Ascending aorta (tissue), 2 donors: ENCODE results near the gene ALG12. TPM values are rescaled to one million over a fixed set of nuclear protein-coding genes. Genes with fewer than 3 reads are reported as not detected.

Experiments used
- DNase-seq, 2 donors: peaks; one replicate each; pipeline ENCODE4 v3.0.0-alpha.2; 2019; ENCODE audit warnings: low spot score in 2 of 2
- H3K27ac ChIP-seq, 2 donors: fragments of 200-600 bp; sonication (generic); one replicate each; pipeline ENCODE4 v1.5.1; 2016 to 2017; ENCODE audit warnings: mild to moderate bottlenecking in 1 of 2
- H3K27me3 ChIP-seq: fragments of 200-600 bp; sonication (generic); one replicate; pipeline ENCODE4 v1.5.1; 2017
- H3K36me3 ChIP-seq, 2 donors: fragments of 200-600 bp; sonication (generic); one replicate each; pipeline ENCODE4 v1.5.1; 2016
- H3K4me1 ChIP-seq, 2 donors: fragments of 200-600 bp; sonication (generic); one replicate each; pipeline ENCODE4 v1.5.1; 2016 to 2017; ENCODE audit warnings: mild to moderate bottlenecking in 1 of 2
- H3K4me3 ChIP-seq, 2 donors: fragments of 200-600 bp; sonication (generic); one replicate each; pipeline ENCODE4 v1.5.1; 2016 to 2017; ENCODE audit warnings: mild to moderate bottlenecking in 1 of 2
- H3K9me3 ChIP-seq, 2 donors: fragments of 200-600 bp; sonication (generic); one replicate each; pipeline ENCODE4 v1.5.1; 2016
- intact Hi-C: fragments of 100-400 bp; cut with DNase I; formaldehyde crosslinking; loops from one replicate; pipeline ENCODE4 v1.15.1; 2023
- total RNA-seq: library from RNA; depleted of rRNA; stranded (reverse); fragments of >200 nt; gene quantifications from one replicate; pipeline ENCODE4 v1.1.0, GENCODE V29; 2016
- TF ChIP-seq, protein P1 (sequence below), 3 experiments: fragments of 200-600 bp in 2 of 3; fragments of 450-650 bp in 1 of 3; sonication (generic) in 2 of 3; IDR thresholded peaks; one replicate each; pipeline ENCODE4 v1.5.1; 2016 to 2019; ENCODE audit warnings: antibody characterized with exemption in 3 of 3, mild to moderate bottlenecking in 1 of 3, moderate library complexity in 1 of 3

Gene ALG12
- total RNA-seq, 1 donor from 2014 or later, result 6.9 TPM

DNA sequence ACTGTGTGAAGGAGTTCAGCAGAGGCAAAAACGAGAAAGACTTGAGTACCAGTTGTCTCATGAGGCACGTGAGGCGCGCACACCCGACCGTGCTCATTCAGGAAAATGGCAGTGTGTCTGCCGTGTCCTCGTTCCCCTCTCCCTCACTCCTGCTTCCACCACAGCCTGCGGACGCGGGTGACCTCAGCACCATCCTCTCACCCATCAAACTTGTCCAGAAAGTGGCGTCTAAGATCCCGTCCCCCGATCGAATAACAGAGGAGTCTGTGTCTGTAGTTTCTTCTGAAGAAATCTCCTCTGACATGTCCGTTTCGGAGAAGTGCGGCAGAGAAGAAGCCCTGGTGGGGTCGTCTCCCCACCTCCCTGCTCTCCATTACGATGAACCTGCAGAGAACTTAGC, 34.2 kb downstream of the ALG12 start:
- no peaks in the 10 kb centered on the region for H3K27me3 ChIP-seq
- no peak overlapping the region for H3K4me3 ChIP-seq
- peaks cover 7 to 44% of the 10 kb centered on the region in 2 donors for H3K9me3 ChIP-seq
- H3K27ac ChIP-seq, result no peak overlapping the region
- no peak for DNase-seq
- intact Hi-C loops, result no loop called here
- H3K36me3 ChIP-seq, result peaks cover 29 to 57% of the 10 kb centered on the region in 2 donors
- TF ChIP-seq, protein P1, sequence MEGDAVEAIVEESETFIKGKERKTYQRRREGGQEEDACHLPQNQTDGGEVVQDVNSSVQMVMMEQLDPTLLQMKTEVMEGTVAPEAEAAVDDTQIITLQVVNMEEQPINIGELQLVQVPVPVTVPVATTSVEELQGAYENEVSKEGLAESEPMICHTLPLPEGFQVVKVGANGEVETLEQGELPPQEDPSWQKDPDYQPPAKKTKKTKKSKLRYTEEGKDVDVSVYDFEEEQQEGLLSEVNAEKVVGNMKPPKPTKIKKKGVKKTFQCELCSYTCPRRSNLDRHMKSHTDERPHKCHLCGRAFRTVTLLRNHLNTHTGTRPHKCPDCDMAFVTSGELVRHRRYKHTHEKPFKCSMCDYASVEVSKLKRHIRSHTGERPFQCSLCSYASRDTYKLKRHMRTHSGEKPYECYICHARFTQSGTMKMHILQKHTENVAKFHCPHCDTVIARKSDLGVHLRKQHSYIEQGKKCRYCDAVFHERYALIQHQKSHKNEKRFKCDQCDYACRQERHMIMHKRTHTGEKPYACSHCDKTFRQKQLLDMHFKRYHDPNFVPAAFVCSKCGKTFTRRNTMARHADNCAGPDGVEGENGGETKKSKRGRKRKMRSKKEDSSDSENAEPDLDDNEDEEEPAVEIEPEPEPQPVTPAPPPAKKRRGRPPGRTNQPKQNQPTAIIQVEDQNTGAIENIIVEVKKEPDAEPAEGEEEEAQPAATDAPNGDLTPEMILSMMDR (IDR thresholded peaks at IDR 0.05), result no peak
- no peaks in the 10 kb centered on the region for H3K4me1 ChIP-seq

GRCh38 chr22:49883294-49883640, 35.0 kb downstream of the ALG12 start:
- H3K27me3 ChIP-seq, result no peaks in the 10 kb centered on the region
- TF ChIP-seq, protein P1 (IDR thresholded peaks at IDR 0.05), result no peak
- no peaks in the 10 kb centered on the region for H3K4me1 ChIP-seq
- H3K36me3 ChIP-seq, result peaks cover 28 to 50% of the 10 kb centered on the region in 2 donors
- no peak overlapping the region for H3K27ac ChIP-seq
- peaks cover 7 to 42% of the 10 kb centered on the region in 2 donors for H3K9me3 ChIP-seq
- no peak overlapping the region for H3K4me3 ChIP-seq
- DNase-seq, result no peak
- intact Hi-C loops, result no loop called here

- peaks cover 7 to 48% of the 10 kb centered on the region in 2 donors for H3K9me3 ChIP-seq
- no peak overlapping the region for H3K4me3 ChIP-seq
- intact Hi-C loops, result no loop called here
- TF ChIP-seq, protein P1 (IDR thresholded peaks at IDR 0.05), result no peak
- no peak overlapping the region for H3K27ac ChIP-seq
- H3K27me3 ChIP-seq, result no peaks in the 10 kb centered on the region
- H3K36me3 ChIP-seq, result peaks cover 28 to 49% of the 10 kb centered on the region in 2 donors
- H3K4me1 ChIP-seq, result no peaks in the 10 kb centered on the region
- no peak for DNase-seq
These were observed 35.5 kb downstream of the ALG12 start for GRCh38 chr22:49882519-49883293.

DNA sequence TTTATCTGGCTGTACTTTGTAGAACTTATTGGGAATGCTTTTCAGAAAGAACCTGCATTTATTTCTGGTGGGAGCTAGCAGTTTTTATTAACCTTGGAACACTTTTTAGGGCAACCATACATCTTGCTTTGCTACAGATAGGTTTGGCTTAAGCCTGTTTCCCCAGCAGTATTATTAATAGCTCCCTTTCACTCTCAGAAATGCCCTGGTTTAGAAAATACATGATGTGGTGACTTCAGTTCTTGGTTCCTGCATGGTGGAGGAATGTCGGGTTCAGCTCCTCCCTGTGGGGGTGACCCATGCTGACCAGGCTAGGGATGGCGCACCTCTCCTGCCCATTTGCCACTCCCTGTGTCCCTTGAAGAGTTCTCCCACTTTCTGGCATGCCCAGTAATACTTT, 36.4 kb downstream of the ALG12 start:
- TF ChIP-seq, protein P1 (IDR thresholded peaks at IDR 0.05), result no peak

GRCh38 chr22:49880281-49880680, 38.0 kb downstream of the ALG12 start:
- peaks cover 7 to 64% of the 10 kb centered on the region in 2 donors for H3K9me3 ChIP-seq
- TF ChIP-seq, protein P1 (IDR thresholded peaks at IDR 0.05), result no peak
- no peak overlapping the region for H3K4me3 ChIP-seq
- H3K4me1 ChIP-seq, result no peaks in the 10 kb centered on the region
- H3K27ac ChIP-seq, result no peak overlapping the region
- intact Hi-C loops, result no loop called here
- no peaks in the 10 kb centered on the region for H3K27me3 ChIP-seq
- no peak for DNase-seq
- peaks cover 13 to 28% of the 10 kb centered on the region in 2 donors for H3K36me3 ChIP-seq

More for the DNA sequence above, 36.4 kb downstream of the ALG12 start:
- peaks cover 28 to 43% of the 10 kb centered on the region in 2 donors for H3K36me3 ChIP-seq
- intact Hi-C loops, result no loop called here
- H3K4me3 ChIP-seq, result no peak overlapping the region
- no peak overlapping the region for H3K27ac ChIP-seq
- no peaks in the 10 kb centered on the region for H3K27me3 ChIP-seq
- H3K9me3 ChIP-seq, result peaks cover 7 to 50% of the 10 kb centered on the region in 2 donors
- no peaks in the 10 kb centered on the region for H3K4me1 ChIP-seq
- DNase-seq, result no peak
